SH-SY5Y (cell line): ENCODE results near the gene HS3ST3B1.

ENCODE experiments used
- GATA2 ChIP-seq: IDR thresholded peaks from 2 replicates; pipeline ENCODE4 v1.6.1; 2011; ENCODE audit warnings: mild to moderate bottlenecking, low read depth, low read length
- GATA3 ChIP-seq: IDR thresholded peaks from 2 replicates; pipeline ENCODE4 v1.6.1; 2011; ENCODE audit warnings: low read depth, mild to moderate bottlenecking, low read length, moderate library complexity

DNA sequence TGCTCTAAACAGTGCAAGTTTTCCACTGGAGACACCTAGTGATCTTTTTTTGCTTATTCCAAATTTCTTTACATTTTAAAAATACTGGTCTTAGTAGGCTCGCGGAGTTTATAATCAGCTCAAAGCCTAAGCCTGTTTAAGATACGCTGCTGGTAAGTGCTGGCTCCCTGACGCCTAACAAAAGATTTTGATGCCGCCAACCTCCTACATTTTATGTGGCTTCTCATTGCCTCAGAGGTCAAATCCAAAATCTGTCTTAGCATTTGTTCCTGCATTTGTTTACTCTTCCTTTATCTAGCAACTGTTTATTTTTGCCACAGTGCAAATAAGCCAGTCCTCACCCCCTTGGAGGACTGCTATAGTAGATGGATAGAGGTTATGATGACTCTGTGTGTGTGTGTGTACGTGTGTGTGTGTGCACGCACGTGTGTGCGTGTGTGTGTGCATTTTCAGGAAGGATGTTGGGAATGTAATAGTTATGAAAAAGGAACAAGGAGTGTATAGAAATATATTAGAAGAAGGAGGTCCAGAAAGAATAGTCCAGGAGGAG is 24.8 kb downstream of the HS3ST3B1 start:
- TF ChIP-seq GATA3 (no peak), GATA2 (no peak)
